ENCODE measurements around the gene NEURL3.

The NEURL3 gene

GRCh38 chr2:96550787-96551604 lies 45.8 kb upstream of the NEURL3 start:
- H3K4me2 ChIP-seq (ENCODE audit: insufficient read depth, low read length, poor library complexity, severe bottlenecking) = no peak overlapping the region
- WGBS, 2 donors (ENCODE audit: extremely low coverage in 2 of 2, insufficient read length in 2 of 2, insufficient replicate concordance in 1 of 2) = no CpG with 5 or more reads among the region's 14 CpGs

GRCh38 chr2:96549967-96550786 lies 45.0 kb upstream of the NEURL3 start:
- peaks cover 1 to 14% of the 10 kb centered on the region in 2 donors for H3K36me3 ChIP-seq (replicated peaks in 1 of 2; ENCODE audit: control insufficient read depth in 2 of 2, insufficient read depth in 2 of 2, low read length in 2 of 2)
- no CpG with 5 or more reads among the region's 61 CpGs for WGBS, 2 donors (ENCODE audit: extremely low coverage in 2 of 2, insufficient read length in 2 of 2, insufficient replicate concordance in 1 of 2)
- H3K18ac ChIP-seq (ENCODE audit: low read length) = peak overlapping the region; percentile 71
- H4K8ac ChIP-seq (ENCODE audit: low read depth, low read length) = peak overlapping the region; percentile 43
- H3K4ac ChIP-seq (ENCODE audit: low read length) = no peak overlapping the region
- no peak overlapping the region for H2BK15ac ChIP-seq (ENCODE audit: low read length)
- no peak overlapping the region for H2BK120ac ChIP-seq (ENCODE audit: low read depth, low read length)
- H4K91ac ChIP-seq (ENCODE audit: low read depth, low read length, poor library complexity) = no peak overlapping the region
- peak overlapping the region; percentile 56 for H2AK5ac ChIP-seq (ENCODE audit: low read depth, low read length)
- no peak overlapping the region for H3K4me3 ChIP-seq (ENCODE audit: low read length in 2 of 2)
- H3K9me3 ChIP-seq (replicated peaks in 1 of 2; ENCODE audit: control insufficient read depth in 2 of 2, insufficient read depth in 1 of 2, low read depth in 1 of 2, low read length in 2 of 2) = peaks cover 6 to 7% of the 10 kb centered on the region in 2 donors
- peak overlapping the region; percentile 53 for H2BK5ac ChIP-seq (ENCODE audit: low read length)
- H2BK12ac ChIP-seq (ENCODE audit: low read length) = no peak overlapping the region
- peak overlapping the region; percentile 56 for H3K14ac ChIP-seq (ENCODE audit: low read length)
- H3K79me1 ChIP-seq (ENCODE audit: low read depth, low read length) = no peaks in the 10 kb centered on the region
- H3K23ac ChIP-seq (ENCODE audit: low read depth, low read length, poor library complexity) = peak overlapping the region; percentile 73
- peaks cover 0 to 4% of the 10 kb centered on the region in 2 donors for H3K4me1 ChIP-seq (ENCODE audit: control insufficient read depth in 2 of 2, insufficient read depth in 1 of 2, low read depth in 1 of 2, low read length in 2 of 2)
- no peak overlapping the region for H2AFZ ChIP-seq (ENCODE audit: low read length)
- no peak overlapping the region for H3K27ac ChIP-seq (replicated peaks; ENCODE audit: low read length)
- H3K27me3 ChIP-seq (ENCODE audit: control insufficient read depth in 3 of 3, insufficient read depth in 3 of 3, low read depth in 1 of 3, low read length in 3 of 3) = peaks cover 0 to 5% (median 0%) of the 10 kb centered on the region in 3 experiments
- peak; percentile 26 for DNase-seq (ENCODE audit: low spot score)
- no peak overlapping the region for H3K9ac ChIP-seq (ENCODE audit: low read depth, low read length, poor library complexity)
- no peak overlapping the region for H3K4me2 ChIP-seq (ENCODE audit: insufficient read depth, low read length, poor library complexity, severe bottlenecking)

More at GRCh38 chr2:96550787-96551604, 45.8 kb upstream of the NEURL3 start:
- DNase-seq (ENCODE audit: low spot score) = no peak
- Histone ChIP-seq H3K9ac (ENCODE audit: low read depth, low read length, poor library complexity) (peak overlapping the region; percentile 4), H3K18ac (ENCODE audit: low read length) (peak overlapping the region; percentile 71), H3K36me3 (replicated peaks in 1 of 2; ENCODE audit: control insufficient read depth in 2 of 2, insufficient read depth in 2 of 2, low read length in 2 of 2) (peaks cover 1 to 14% of the 10 kb centered on the region in 2 donors), H4K91ac (ENCODE audit: low read depth, low read length, poor library complexity) (no peak overlapping the region), H2AFZ (ENCODE audit: low read length) (no peak overlapping the region), H3K4me1 (ENCODE audit: control insufficient read depth in 2 of 2, insufficient read depth in 1 of 2, low read depth in 1 of 2, low read length in 2 of 2) (peaks cover 0 to 4% of the 10 kb centered on the region in 2 donors), H3K27me3 (ENCODE audit: control insufficient read depth in 3 of 3, insufficient read depth in 3 of 3, low read depth in 1 of 3, low read length in 3 of 3) (peaks cover 0 to 5% (median 0%) of the 10 kb centered on the region in 3 experiments), H2BK15ac (ENCODE audit: low read length) (no peak overlapping the region), H2BK120ac (ENCODE audit: low read depth, low read length) (no peak overlapping the region), H2AK5ac (ENCODE audit: low read depth, low read length) (no peak overlapping the region), H2BK5ac (ENCODE audit: low read length) (peak overlapping the region; percentile 53), H2BK12ac (ENCODE audit: low read length) (no peak overlapping the region), H3K27ac (replicated peaks; ENCODE audit: low read length) (no peak overlapping the region), H3K9me3 (replicated peaks in 1 of 2; ENCODE audit: control insufficient read depth in 2 of 2, insufficient read depth in 1 of 2, low read depth in 1 of 2, low read length in 2 of 2) (peaks cover 5 to 6% of the 10 kb centered on the region in 2 donors), H3K79me1 (ENCODE audit: low read depth, low read length) (no peaks in the 10 kb centered on the region), H4K8ac (ENCODE audit: low read depth, low read length) (no peak overlapping the region), H3K4me3 (ENCODE audit: low read length in 2 of 2) (no peak overlapping the region), H3K23ac (ENCODE audit: low read depth, low read length, poor library complexity) (peak overlapping the region; percentile 73), H3K14ac (ENCODE audit: low read length) (no peak overlapping the region), H3K4ac (ENCODE audit: low read length) (no peak overlapping the region)

GRCh38 chr2:96549466-96549785 lies 44.3 kb upstream of the NEURL3 start:
- H4K91ac ChIP-seq (ENCODE audit: low read depth, low read length, poor library complexity) = no peak overlapping the region
- H2BK12ac ChIP-seq (ENCODE audit: low read length) = no peak overlapping the region
- no peak overlapping the region for H3K27ac ChIP-seq (replicated peaks; ENCODE audit: low read length)
- H3K36me3 ChIP-seq (replicated peaks in 1 of 2; ENCODE audit: control insufficient read depth in 2 of 2, insufficient read depth in 2 of 2, low read length in 2 of 2) = peaks cover 1 to 14% of the 10 kb centered on the region in 2 donors
- no peak overlapping the region for H3K4ac ChIP-seq (ENCODE audit: low read length)
- H3K9me3 ChIP-seq (replicated peaks in 1 of 2; ENCODE audit: control insufficient read depth in 2 of 2, insufficient read depth in 1 of 2, low read depth in 1 of 2, low read length in 2 of 2) = peaks cover 6 to 10% of the 10 kb centered on the region in 2 donors
- peaks cover 0 to 5% (median 0%) of the 10 kb centered on the region in 3 experiments for H3K27me3 ChIP-seq (ENCODE audit: control insufficient read depth in 3 of 3, insufficient read depth in 3 of 3, low read depth in 1 of 3, low read length in 3 of 3)
- H2BK5ac ChIP-seq (ENCODE audit: low read length) = no peak overlapping the region
- no peak overlapping the region for H3K23ac ChIP-seq (ENCODE audit: low read depth, low read length, poor library complexity)
- no peaks in the 10 kb centered on the region for H3K79me1 ChIP-seq (ENCODE audit: low read depth, low read length)
- no peak overlapping the region for H2AFZ ChIP-seq (ENCODE audit: low read length)
- H2BK15ac ChIP-seq (ENCODE audit: low read length) = peak overlapping the region; percentile 27
- H4K8ac ChIP-seq (ENCODE audit: low read depth, low read length) = no peak overlapping the region
- WGBS, 2 donors (ENCODE audit: extremely low coverage in 2 of 2, insufficient read length in 2 of 2, insufficient replicate concordance in 1 of 2) = no CpG with 5 or more reads among the region's 4 CpGs
- H3K4me2 ChIP-seq (ENCODE audit: insufficient read depth, low read length, poor library complexity, severe bottlenecking) = no peak overlapping the region
- H2BK120ac ChIP-seq (ENCODE audit: low read depth, low read length) = no peak overlapping the region
- peak overlapping the region; percentile 50 for H3K9ac ChIP-seq (ENCODE audit: low read depth, low read length, poor library complexity)
- no peak for DNase-seq (ENCODE audit: low spot score)
- H3K18ac ChIP-seq (ENCODE audit: low read length) = peak overlapping the region; percentile 38
- peak overlapping the region; percentile 60 for H2AK5ac ChIP-seq (ENCODE audit: low read depth, low read length)
- peaks cover 0 to 4% of the 10 kb centered on the region in 2 donors for H3K4me1 ChIP-seq (ENCODE audit: control insufficient read depth in 2 of 2, insufficient read depth in 1 of 2, low read depth in 1 of 2, low read length in 2 of 2)
- H3K4me3 ChIP-seq (ENCODE audit: low read length in 2 of 2) = no peak overlapping the region
- H3K14ac ChIP-seq (ENCODE audit: low read length) = no peak overlapping the region

Measured in neuronal stem cell (in vitro differentiated cells).